GM19023 (cell line): ENCODE data around the gene PADI4.
"Not testable (repeated sequence)": the region's sequence is repeated elsewhere in the genome, so short reads cannot be mapped to it uniquely, and the experiment has no call there.

Source experiments
- ATAC-seq: cut with Tn5 transposase; IDR thresholded peaks from one replicate; pipeline ENCODE4 v1.9.1; 2021; ENCODE audit warnings: mild to moderate bottlenecking, moderate library complexity; ENCODE audit not compliant: unreplicated experiment

PADI4 gene

DNA sequence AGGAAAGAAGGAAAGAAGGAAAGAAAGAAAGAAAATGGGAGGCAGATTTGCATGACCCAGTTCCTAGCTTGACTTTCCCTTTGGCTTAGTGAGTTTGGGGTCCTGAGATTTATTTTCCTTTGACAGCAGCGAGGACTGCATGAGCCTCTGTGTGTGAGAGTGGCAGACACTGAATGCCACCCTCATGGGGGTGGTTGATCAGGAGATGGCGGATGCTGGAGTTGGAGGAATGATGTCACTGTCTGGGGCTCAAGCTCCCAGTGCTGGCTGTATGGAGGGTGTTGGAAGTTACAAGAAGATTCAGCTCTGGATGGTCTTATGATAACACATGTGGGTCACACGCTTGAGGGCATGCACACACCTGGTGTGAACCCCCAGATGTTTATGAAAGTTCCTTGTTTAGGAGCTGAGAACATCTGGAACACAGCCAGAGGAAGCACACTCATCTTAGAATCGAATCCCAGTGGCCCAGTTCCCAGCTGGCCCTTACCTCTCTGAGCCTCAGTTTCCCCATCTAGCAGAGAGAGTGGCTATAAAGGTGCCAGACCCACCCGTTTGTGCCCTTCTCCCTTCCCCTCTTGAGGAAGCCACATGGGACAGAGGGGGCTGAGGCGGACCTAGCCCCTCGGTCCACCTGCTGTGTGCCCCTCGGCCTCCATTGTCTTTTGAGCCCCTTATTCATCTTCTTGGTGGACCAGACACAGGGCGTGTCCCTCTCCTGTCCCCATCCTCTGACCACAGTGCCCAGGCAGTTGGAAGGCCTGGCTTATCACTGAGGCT, 5.7 kb downstream of the PADI4 start:
- ATAC-seq = no peak

DNA sequence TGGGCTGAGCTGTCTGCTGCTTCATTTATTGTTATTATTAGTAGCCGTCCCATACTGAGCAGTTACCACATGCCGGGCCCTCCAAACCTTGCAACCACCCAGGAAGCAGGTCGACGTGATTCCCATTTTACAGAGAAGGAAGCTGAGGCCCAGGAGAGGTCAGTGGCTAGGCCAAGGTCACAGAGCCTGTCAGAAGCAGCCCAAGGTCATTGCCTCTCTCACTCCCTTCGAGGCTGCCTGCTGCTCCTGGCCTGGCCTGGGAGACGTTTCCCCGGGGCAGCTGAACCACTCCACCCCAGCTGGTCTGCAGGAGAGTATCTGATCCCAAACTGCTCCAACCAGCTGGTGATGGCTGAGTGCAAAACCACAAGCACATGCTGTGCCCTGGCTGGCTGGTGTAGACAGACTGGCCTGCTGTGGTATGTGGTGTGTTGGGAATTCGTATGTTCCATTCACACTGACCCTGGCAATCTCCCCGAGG, 6.5 kb downstream of the PADI4 start:
- no peak for ATAC-seq

DNA sequence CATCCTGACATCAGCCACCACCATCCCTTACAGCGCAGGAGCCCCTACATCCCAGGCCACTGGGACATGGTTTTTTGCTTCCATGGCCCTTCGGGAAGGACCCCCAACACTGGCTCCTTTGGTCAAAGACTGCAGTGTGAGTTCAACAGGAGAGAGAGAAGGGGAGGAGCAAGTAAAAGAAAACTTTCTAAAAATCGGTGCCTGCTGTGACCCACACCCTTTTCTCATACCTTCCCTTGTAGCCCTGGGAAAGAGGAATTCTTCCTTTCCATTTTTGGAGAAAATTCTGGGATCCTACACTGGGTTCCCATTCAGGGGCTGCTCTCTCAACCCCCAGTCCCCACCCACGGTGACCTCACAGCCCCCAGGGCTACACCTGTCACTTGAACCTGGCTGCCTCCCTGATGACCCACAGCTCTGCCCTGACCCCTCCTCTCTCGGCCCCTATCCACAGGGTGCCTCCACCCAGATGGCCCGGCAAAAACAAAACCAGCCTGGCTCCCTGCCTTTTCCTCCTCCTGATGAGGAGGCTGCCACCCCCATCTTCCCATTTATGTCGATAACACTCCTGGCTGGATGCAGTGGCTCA, 7.6 kb downstream of the PADI4 start:
- ATAC-seq = no peak

DNA sequence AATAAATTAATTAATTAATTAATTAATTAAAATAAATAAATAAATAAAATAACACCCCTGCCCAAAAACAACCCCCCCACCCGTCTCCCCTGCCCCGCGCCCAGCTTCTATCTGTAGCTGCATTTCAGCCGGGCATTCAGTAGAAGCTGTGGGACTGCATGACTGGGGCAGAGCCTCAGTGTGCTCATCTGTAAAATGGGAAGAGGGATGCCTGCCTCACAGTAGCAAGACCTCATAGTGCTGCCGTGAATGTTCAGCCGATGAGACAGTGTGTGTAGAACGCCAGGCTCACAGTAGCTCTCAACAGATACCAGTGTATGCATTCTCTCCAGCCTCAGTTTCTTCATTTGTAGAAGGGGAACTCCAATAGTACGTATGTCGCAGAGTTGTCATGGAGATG, 8.7 kb downstream of the PADI4 start:
- no peak for ATAC-seq

DNA sequence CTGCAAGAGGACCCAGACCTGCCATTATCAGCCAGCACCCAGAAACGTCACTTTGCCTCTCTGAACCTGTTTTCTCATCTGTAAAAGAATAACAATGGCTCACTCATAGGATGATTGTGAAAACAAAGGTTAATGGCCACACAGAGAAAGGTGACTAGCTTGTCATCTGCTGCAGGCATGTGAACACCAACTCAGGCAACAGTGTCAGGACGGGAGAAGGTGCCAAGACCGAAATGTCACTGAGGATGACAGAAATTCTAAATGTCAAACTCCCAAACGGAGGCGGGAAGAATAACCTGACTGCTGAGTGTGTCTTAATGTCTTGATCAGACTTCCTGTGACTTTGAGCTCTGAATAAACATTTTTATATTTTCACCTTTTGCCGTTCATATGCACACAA, 10.3 kb downstream of the PADI4 start:
- ATAC-seq = no peak

DNA sequence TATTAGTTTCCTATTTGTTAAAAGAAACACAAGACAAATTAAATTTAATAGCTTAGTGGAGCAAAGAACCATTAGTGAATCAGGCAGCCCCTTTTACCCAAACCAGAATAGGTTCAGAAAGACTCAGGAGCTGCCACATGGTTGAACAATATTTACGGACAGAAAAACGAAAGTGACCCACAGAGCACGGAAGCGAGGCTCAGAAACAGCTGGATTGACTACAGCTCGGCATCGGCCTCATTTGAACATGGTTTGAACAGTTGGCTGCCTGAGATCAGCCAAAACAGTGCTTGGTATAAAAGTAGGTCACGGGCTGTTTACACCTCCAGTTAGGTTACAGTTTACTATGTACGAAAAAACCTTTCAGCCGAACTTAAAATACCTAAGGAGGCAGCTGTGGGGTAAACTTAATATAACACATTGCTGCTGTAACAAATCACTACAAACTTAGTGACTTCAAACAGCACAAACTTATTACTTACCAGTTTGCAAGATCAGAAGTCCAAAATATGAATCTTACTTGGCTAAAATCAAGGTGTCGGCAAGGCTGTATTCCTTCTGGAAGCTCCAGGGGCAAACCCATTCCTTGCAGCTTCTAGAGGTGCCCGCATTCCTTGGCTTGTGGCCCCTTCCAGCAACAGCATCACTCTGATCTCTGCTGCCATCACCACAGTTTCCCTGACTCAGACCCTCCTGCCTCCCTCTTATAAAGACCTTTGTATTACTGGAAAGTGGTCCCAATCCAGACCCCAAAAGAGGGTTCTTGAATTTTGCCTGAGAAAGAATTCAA, 11.8 kb downstream of the PADI4 start:
- no peak for ATAC-seq

DNA sequence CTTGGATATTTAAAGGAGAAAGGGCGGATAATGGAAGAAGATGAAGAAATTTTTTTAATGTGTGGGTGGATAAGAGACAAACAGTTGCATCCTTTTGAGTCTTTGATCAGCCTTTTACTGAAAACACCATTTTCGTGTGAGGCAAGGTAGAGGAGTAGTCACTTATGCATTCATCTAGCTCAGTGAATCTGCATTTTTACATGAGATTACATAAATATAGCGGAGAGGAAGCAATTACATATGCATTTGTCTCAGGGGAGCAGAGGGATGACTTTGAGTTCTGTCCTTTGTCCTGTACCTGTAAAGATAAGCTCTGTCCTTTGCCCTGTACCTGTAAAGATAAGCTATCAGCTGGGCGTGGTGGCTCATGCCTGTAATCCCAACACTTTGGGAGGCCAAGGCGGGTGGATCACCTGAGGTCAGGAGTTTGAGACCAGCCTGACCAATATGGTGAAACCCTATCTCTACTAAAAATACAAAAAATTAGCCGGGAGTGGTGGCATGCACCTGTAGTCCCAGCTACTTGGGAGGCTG, 13.9 kb downstream of the PADI4 start:
- not testable (repeated sequence) for ATAC-seq

DNA sequence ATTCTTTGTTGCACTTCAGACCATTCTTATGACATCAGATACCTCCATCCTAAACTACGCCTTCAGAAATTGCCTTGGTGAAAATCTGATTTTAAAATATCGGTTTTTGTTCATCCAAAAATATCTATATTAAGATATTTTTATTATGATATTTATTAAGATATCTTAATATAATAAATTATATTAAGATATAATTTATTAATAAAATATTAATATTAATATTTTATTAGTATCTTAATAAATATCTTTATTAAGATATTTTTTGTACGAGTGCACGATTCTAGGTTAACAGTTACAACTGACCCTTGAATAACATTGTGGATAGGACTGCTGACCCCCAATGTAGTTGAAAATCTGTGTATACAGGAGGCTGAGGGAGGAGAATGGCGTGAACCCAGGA, 20.9 kb downstream of the PADI4 start:
- no peak for ATAC-seq

DNA sequence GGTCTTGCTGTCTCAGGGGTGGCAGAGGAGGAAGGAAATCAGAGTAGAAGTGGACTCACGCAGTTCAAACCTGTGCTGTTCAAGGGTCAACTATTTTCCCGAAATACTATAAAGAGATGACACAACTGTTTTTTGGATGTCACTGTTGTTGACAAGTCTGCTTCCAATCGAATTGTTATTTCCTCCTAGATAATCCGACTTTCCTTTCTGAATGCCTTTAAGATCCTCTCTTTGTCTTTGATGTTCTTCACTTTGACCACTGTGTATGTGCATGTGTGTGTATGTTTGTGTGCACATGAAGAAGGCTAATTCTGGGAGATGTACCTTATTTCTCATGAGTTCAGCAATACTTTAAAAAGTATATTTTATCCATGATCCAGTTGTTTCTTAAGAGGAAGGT, 21.6 kb downstream of the PADI4 start:
- no peak for ATAC-seq

DNA sequence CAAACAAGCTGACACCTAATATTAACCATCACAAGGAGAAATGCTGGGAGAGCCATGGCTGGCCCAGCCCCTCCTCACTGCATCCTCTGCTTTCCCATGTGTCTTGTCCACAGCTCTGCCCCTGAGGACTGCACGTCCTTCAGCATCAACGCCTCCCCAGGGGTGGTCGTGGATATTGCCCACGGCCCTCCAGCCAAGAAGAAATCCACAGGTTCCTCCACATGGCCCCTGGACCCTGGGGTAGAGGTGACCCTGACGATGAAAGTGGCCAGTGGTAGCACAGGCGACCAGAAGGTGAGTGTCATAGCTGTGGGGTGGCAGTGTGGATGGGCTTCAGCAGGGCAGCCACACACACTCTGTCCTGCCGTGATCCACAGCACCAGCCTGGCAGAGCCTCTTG, 22.9 kb downstream of the PADI4 start:
- ATAC-seq = no peak

DNA sequence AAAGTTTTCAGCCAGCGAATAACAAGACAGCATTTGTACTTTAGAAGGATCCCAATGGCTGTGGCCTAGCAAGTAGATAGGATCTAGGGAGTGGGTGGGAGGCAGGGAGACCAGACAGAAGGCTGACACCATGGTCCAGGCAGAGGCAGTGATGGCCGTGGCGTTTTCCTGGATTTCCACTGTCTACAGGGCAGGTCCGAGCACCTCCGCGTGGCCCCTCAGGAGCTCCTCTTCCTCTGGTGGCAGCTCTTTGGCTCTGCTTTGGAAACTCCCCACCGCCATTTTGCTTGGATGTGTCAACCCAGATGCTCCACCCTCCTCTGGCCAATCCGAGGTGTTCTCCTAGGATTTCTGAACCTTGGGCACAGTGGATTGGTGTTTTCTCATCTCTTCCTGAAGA, 25.1 kb downstream of the PADI4 start:
- ATAC-seq = no peak

DNA sequence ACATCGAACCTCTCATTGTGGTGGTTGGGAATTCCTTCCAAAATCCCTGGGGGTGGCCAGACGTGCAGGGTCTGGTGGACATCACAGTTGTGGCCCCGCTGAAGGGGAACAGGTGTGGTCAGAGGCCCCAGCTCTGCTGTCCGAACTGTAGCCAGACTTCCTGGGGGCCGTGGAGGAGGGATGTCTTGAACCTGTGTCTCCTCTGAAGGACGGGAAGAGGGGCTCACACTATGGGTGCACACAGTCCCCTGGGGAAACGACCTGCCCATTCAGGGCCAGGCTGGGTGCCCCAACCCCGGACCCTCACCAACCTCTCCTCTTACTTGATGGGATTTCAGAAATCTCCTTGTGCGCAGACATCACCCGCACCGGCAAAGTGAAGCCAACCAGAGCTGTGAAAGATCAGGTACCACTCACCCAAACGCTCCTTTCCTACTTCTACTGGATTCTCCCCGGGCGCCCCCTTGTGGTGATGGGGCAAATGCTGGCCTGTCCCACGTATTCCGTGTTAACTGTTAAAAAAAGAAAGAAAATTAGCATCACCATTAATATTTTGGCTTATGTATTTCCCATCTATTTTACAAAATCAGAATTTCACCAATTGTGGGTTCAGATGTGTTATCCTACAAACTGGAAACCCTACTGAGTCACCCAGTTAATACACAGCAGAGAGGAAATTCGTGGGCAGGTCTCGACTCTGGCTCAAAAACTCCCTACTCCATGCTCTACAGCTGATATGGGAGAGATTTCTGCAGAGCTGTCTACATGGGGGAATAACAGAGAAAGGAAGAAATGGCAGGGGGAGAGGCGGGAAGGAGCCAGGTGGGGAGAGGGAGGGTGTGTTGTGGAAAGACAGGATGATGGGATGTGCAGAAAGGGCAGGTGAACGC, 28.1 kb downstream of the PADI4 start:
- ATAC-seq = no peak

DNA sequence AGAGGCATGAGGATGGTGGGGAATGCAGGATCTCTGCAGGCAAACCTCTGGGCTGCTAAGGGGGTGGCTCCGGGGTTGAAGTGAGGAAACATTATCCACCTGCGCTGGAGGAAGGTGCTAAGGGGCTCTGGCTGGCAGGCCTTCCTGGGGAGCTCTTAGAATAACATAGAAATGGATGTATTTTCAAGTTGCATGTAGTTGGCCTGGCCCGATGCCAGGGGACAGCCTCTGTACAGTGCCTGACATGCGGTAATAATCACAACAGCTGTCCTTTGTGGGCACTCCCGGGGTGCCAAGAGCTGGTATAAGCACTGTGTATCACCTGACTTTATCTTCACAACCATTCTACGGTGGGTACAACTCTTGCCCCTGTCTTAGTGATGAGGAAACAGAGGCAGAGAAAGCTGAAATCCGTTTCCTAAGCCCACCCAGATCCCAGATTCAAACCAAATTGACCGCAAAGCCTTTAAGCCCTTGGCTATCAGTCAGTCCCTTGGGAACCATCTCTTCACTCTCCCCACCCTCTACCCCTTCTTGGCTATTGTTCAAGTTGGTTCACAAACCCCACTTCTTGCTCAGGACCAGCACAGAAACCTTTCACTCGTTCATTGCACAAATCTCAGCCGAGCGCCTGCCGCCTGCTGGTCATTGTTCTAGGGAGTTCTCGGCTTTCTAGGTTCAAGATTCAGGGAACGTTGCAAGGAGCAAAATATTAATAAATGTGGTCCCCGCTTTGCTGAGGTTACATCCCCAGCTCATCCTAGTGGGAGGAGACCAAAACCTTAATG, 30.9 kb downstream of the PADI4 start:
- no peak for ATAC-seq

DNA sequence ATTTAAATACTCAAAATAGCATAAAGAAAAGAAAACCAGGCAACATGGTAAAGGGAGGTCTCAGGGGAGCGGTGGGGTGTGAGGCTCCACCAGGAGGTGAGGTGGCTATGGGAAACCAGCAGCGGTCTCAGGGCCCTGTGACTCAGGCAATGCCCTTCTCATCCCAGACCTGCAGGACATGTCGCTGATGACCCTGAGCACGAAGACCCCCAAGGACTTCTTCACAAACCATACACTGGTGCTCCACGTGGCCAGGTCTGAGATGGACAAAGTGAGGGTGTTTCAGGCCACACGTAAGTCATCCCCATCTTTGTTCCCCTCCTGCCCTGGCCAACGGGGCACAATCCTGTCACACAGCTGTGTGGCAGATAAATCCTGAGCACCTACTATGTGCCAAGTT, 31.5 kb downstream of the PADI4 start:
- no peak for ATAC-seq

DNA sequence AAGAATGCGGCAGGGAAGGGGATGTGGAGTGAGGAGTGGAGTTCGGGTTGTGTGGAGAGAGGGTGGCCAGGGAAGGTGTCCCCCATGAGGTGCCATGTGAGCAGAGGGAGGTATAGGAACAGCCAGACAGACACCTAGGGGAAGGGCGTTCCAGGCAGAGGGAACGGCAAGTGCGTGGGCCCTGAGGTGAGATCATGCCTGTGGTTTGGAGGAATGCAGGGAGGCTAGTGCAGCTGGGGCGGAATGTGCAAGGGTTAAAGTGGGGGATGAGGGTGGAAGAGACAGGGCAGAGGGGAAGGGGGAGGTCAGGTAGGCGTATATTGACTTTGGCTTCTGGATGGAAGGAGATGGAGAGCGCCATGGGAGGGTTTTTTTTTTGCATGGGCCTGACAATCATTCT, 32.4 kb downstream of the PADI4 start:
- no peak for ATAC-seq

DNA sequence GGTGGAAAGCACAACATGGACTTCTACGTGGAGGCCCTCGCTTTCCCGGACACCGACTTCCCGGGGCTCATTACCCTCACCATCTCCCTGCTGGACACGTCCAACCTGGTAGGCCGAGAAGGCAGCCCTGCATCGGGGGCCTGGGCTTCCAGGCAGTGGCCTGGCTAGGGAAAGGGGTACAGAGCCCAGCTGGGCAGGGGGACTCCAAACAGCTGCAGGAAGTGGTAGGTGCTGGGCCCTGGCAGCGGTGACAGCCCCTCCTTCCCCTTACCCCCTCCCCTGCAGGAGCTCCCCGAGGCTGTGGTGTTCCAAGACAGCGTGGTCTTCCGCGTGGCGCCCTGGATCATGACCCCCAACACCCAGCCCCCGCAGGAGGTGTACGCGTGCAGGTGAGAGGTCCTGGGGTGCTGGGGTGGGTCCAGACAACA, 34.0 kb downstream of the PADI4 start:
- ATAC-seq = no peak

DNA sequence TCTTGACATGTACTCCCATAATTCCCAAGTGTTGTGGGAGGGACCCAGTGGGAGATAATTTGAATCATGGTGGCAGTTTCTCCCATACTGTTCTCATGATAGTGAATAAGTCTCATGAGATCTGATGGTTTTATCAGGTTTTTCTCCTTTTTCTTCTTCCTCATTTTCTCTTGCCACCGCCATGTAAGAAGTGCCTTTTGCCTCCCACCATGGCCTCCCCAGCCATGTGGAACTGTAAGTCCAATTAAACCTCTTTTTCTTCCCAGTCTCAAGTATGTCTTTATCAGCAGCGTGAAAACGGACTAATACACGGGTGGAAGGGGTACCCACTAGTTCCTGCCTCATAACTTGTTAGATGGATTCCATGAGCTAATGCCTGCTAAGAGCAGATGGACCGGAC, 37.5 kb downstream of the PADI4 start:
- ATAC-seq = not testable (repeated sequence)

DNA sequence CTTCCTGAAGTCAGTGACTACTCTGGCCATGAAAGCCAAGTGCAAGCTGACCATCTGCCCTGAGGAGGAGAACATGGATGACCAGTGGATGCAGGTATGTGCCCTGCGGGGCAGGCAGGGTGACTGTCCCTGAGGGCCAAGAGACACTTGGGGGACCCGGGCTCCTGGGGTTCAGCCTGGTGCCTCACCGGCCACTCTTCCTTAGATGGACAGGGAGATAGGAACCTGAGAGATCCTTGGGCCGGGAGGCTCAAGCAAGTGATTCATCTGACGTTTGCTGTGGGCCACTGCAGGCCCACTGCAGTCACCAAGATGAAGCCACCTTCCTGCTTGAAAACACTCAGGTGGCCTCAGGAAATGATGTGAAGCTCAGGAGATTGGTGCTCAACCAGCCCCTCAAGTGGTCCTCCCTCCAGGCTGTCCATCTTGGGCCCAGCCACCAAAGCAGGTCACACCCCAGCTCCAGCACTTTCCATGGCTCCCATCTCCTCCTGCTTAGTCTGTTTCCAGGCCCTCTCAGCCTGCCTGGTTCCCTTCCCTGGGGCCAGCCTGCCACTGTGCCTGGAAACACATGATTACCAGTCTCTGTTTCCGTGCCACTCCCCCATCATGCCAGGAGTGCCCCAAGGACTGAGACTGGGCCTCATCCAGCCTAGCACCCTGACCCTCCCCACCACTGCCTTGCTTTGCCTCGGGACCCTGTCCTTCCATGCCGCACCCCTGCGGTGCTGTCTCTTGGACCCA, 38.2 kb downstream of the PADI4 start:
- ATAC-seq = no peak
